Karpas-422 (cell line): ENCODE data around the gene CPEB2. TPM values are rescaled to one million over a fixed set of nuclear protein-coding genes. Genes with fewer than 3 reads are reported as not detected.
"Not testable (repeated sequence)": the region's sequence is repeated elsewhere in the genome, so short reads cannot be mapped to it uniquely, and the experiment has no call there.

Experiments used
- DNase-seq: peaks from one replicate; pipeline ENCODE4 v3.0.0-alpha.2; 2015
- H2AFZ ChIP-seq: fragments of 200-600 bp; sonication (generic); 2 replicates; pipeline ENCODE4 v1.6.1; 2014; ENCODE audit warnings: antibody characterized with exemption, low read length, mixed read lengths
- H3K27ac ChIP-seq: fragments of 200-600 bp; sonication (generic); 2 replicates; pipeline ENCODE4 v1.5.1; 2014; ENCODE audit warnings: mild to moderate bottlenecking, low read length, moderate library complexity
- H3K27me3 ChIP-seq: fragments of 200-600 bp; sonication (generic); 2 replicates; pipeline ENCODE4 v1.6.1; 2014; ENCODE audit warnings: low read length, mixed read lengths
- H3K36me3 ChIP-seq: fragments of 200-600 bp; sonication (generic); 2 replicates; pipeline ENCODE4 v1.6.1; 2014; ENCODE audit warnings: low read length, mixed read lengths; ENCODE audit not compliant: insufficient read depth
- H3K4me1 ChIP-seq: fragments of 200-600 bp; sonication (generic); 2 replicates; pipeline ENCODE4 v1.6.1; 2014; ENCODE audit warnings: mild to moderate bottlenecking, low read length, mixed read lengths
- H3K4me2 ChIP-seq: fragments of 200-600 bp; sonication (generic); 2 replicates; pipeline ENCODE4 v1.6.1; 2014; ENCODE audit warnings: low read length, low read depth, mild to moderate bottlenecking; ENCODE audit not compliant: poor library complexity, severe bottlenecking
- H3K4me3 ChIP-seq: fragments of 200-600 bp; sonication (generic); 2 replicates; pipeline ENCODE4 v1.5.1; 2014; ENCODE audit warnings: mild to moderate bottlenecking, antibody characterized with exemption, low read length, mixed read lengths
- H3K79me2 ChIP-seq: fragments of 200-600 bp; sonication (generic); 2 replicates; pipeline ENCODE4 v1.6.1; 2014; ENCODE audit warnings: mild to moderate bottlenecking, low read length, mixed read lengths
- H3K9ac ChIP-seq: fragments of 200-600 bp; sonication (generic); 2 replicates; pipeline ENCODE4 v1.6.0; 2014; ENCODE audit warnings: low read length
- H3K9me2 ChIP-seq: fragments of 200-600 bp; sonication (generic), shearing (Covaris generic); replicated peaks from 2 replicates; pipeline ENCODE4 v1.6.0; 2014; ENCODE audit warnings: mild to moderate bottlenecking, low read length, moderate library complexity; ENCODE audit not compliant: insufficient read depth
- H3K9me3 ChIP-seq: fragments of 300-700, 200-600 bp; sonication (generic); 2 replicates; pipeline ENCODE4 v1.6.1; 2014; ENCODE audit warnings: low read length, mixed read lengths
- H4K20me1 ChIP-seq: fragments of 200-600 bp; sonication (generic); 2 replicates; pipeline ENCODE4 v1.6.1; 2014; ENCODE audit warnings: mild to moderate bottlenecking, antibody characterized with exemption, low read length, low read depth; ENCODE audit not compliant: insufficient read depth
- total RNA-seq: library from RNA; depleted of rRNA; stranded (reverse); fragments of >200 nt; shearing (Covaris generic); gene quantifications from 2 replicates; pipeline ENCODE4 v1.2.3, GENCODE V29; 2014; ENCODE audit warnings: low replicate concordance

Gene CPEB2
- total RNA-seq, 1 experiment from 2014 or later = 7.3 TPM

DNA sequence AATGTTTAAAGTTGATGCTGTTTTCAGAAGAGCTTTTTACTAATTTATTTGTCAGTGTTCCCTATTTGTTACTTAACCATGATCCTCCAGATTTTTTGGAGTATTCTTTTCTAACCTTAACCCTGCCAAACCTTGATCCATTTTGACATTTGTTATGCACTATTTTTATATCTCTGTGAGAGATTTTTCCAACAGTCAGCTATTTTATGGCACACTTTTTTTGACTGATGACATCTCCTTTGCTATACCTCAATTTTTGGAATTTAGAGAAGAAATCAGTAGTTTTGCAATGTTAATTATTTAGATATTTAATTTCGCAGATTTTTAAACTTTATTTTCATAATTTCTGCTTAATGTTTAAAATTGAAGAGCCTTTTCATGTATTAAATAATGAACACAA lies 66.0 kb downstream of the CPEB2 start:
- no peaks in the 10 kb centered on the region for H3K4me1 ChIP-seq
- H3K27me3 ChIP-seq = no peaks in the 10 kb centered on the region
- H2AFZ ChIP-seq = no peak overlapping the region
- H3K9me2 ChIP-seq = no peaks in the 10 kb centered on the region
- H3K4me3 ChIP-seq = no peak overlapping the region
- H4K20me1 ChIP-seq = no peaks in the 10 kb centered on the region
- H3K79me2 ChIP-seq = no peaks in the 10 kb centered on the region
- H3K27ac ChIP-seq = no peak overlapping the region
- H3K4me2 ChIP-seq = no peak overlapping the region
- no peak overlapping the region for H3K9ac ChIP-seq
- H3K36me3 ChIP-seq = peaks cover 6% of the 10 kb centered on the region; the same call in 1 of the 2 replicates
- no peaks in the 10 kb centered on the region for H3K9me3 ChIP-seq
- DNase-seq = no peak

DNA sequence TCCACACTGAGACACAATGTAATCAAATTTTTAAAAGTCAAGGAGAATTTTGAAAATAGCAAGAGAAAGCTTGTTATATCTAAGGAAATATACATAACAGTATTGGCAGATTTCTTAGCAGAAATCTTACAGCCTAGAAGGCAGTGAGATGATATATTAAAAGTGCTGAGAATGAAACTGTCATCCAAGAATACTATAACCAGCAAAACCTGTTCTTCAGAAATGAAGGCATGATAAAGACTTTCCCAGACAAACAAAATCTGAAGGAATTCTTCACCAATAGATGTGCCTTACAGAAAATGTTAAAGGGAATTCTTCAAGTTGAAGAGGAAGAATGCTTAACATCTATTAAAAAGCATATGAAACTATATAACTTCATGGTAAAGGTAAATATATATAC lies 73.6 kb downstream of the CPEB2 start:
- no peaks in the 10 kb centered on the region for H3K4me1 ChIP-seq

DNA sequence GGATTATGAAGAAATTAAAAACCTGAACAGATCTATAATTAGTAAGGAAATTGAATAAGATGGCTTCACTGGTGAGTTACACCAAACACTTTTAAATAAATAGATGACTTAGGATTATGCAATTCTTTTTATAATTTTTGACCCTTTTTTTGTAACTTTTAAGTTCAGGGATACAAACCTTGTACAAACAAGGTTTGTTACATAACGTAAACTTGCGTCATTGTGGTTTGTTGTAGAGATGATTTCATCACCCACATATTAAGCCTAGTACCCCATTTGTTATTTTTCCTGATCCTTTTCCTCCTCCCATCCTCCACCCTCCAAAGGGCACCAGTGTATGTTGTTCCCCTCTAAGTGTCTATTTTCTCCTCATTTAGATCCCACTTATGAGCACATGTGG lies 75.7 kb downstream of the CPEB2 start:
- no peaks in the 10 kb centered on the region for H3K79me2 ChIP-seq
- no peaks in the 10 kb centered on the region for H3K9me3 ChIP-seq
- no peak overlapping the region for H3K27ac ChIP-seq
- no peak overlapping the region for H3K4me2 ChIP-seq
- H3K4me1 ChIP-seq = no peaks in the 10 kb centered on the region
- no peak for DNase-seq
- H4K20me1 ChIP-seq = no peaks in the 10 kb centered on the region
- H2AFZ ChIP-seq = no peak overlapping the region
- no peaks in the 10 kb centered on the region for H3K9me2 ChIP-seq
- no peaks in the 10 kb centered on the region for H3K27me3 ChIP-seq
- no peak overlapping the region for H3K9ac ChIP-seq
- no peaks in the 10 kb centered on the region for H3K36me3 ChIP-seq
- H3K4me3 ChIP-seq = no peak overlapping the region

More for the DNA sequence above, 73.6 kb downstream of the CPEB2 start:
- H3K4me3 ChIP-seq = no peak overlapping the region
- no peaks in the 10 kb centered on the region for H3K27me3 ChIP-seq
- H3K9me3 ChIP-seq = no peaks in the 10 kb centered on the region
- no peaks in the 10 kb centered on the region for H3K36me3 ChIP-seq
- H3K79me2 ChIP-seq = no peaks in the 10 kb centered on the region
- H4K20me1 ChIP-seq = no peaks in the 10 kb centered on the region
- H3K9me2 ChIP-seq = no peaks in the 10 kb centered on the region
- no peak overlapping the region for H3K9ac ChIP-seq
- no peak overlapping the region for H3K4me2 ChIP-seq
- no peak overlapping the region for H2AFZ ChIP-seq
- no peak for DNase-seq
- H3K27ac ChIP-seq = no peak overlapping the region

DNA sequence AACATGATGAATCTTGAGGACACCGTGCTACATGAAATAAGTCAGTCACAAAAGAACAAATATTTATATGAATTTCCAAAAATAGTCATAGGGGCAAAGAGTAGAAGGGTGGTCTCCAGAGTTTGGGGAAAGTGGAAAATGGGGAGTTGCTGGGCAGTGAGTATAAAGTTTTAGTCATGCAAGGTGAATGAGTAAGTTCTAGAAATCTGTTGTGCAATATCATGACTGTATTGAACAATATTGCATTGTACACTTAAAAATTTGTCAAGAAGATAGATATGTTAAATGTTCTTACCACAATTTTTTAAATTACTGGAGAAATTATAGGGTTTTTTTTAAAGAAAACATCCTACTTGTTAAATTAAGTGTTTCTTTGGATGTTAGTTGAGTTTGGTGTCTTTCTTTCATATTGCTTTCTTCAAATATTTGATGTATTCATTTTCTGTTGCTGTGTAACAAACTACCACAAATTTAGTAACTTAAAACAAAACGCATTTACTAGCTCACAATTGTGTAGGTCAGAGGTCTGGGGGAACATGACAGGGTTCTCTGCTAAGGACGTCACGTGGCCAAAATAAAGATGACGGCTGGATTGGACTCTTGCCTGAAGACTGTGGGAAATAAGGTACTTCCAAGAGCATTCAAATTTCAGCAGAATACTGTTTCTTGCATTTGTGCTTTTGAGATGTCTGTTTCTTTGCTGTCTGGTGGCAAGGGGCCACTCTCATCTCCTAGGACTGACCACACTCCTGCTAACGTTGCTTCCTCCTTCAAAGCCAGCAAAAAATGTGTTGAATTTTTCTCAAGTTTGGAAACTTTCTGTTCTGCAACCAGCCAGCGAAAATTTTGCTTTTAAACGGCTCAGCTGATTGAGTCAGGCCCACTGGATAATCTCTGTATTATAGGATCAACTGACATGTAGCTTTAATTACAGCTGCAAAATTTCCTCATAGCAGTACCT lies 76.7 kb downstream of the CPEB2 start:
- Histone ChIP-seq H3K4me2 (no peak overlapping the region), H3K27ac (no peak overlapping the region), H2AFZ (no peak overlapping the region), H3K36me3 (no peaks in the 10 kb centered on the region), H3K27me3 (no peaks in the 10 kb centered on the region), H4K20me1 (no peaks in the 10 kb centered on the region), H3K79me2 (no peaks in the 10 kb centered on the region), H3K4me1 (no peaks in the 10 kb centered on the region), H3K9me3 (no peaks in the 10 kb centered on the region), H3K9me2 (no peaks in the 10 kb centered on the region), H3K9ac (no peak overlapping the region), H3K4me3 (no peak overlapping the region)
- DNase-seq = no peak

DNA sequence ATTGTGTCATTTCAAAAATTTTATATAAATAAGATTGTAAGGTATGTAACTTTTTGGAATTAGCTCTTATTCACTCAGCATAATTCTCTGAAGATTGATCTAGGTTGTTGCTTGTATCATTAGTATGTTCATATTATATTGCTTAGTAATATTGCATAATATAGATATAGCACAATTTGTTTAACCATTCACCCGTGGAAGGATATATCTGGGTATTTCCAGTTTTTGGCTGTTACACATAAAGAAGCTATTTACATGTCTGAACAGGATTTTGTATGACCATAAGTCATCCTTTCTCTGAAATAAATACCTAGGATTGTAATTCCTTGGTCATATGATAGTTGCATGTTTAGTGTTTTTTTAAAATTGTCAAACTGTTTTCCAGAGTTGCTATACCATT lies 82.5 kb downstream of the CPEB2 start:
- Histone ChIP-seq H3K9me2 (no peaks in the 10 kb centered on the region), H3K79me2 (no peaks in the 10 kb centered on the region), H3K36me3 (no peaks in the 10 kb centered on the region), H3K9ac (no peak overlapping the region), H3K4me3 (no peak overlapping the region), H3K27me3 (no peaks in the 10 kb centered on the region), H3K4me2 (no peak overlapping the region), H3K4me1 (no peaks in the 10 kb centered on the region), H3K27ac (no peak overlapping the region), H4K20me1 (no peaks in the 10 kb centered on the region), H2AFZ (no peak overlapping the region), H3K9me3 (no peaks in the 10 kb centered on the region)
- no peak for DNase-seq

GRCh38 chr4:15085762-15086161 lies 83.5 kb downstream of the CPEB2 start:
- DNase-seq, H3K27me3 ChIP-seq, H3K4me1 ChIP-seq, H3K36me3 ChIP-seq, H3K9ac ChIP-seq, H3K4me2 ChIP-seq, H2AFZ ChIP-seq, H3K4me3 ChIP-seq, H4K20me1 ChIP-seq, H3K9me3 ChIP-seq, H3K27ac ChIP-seq, H3K9me2 ChIP-seq, H3K79me2 ChIP-seq: not testable (repeated sequence)

DNA sequence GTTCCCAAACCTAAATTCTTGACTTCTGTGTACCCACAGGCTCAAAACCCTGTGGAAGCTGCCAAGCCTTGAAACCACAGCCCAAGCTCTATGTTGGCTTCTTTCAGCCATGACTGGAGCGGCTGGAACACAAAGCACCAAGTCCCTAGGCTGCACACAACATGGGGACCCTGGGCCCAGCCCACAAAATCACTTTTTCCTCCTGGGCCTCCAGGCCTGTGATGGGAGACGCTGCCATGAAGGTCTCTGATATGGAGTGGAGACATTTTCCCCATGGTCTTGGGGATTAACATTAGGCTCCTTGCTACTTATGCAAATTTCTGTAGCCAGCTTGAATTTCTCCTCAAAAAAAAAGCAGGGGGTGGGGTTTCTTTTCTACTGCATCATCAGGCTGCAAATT lies 84.0 kb downstream of the CPEB2 start:
- not testable (repeated sequence) for H3K79me2 ChIP-seq, H3K4me3 ChIP-seq, H3K27me3 ChIP-seq, H3K36me3 ChIP-seq, H3K9me2 ChIP-seq, H2AFZ ChIP-seq, H3K27ac ChIP-seq, H3K4me1 ChIP-seq, DNase-seq, H4K20me1 ChIP-seq, H3K9me3 ChIP-seq, H3K4me2 ChIP-seq, H3K9ac ChIP-seq

DNA sequence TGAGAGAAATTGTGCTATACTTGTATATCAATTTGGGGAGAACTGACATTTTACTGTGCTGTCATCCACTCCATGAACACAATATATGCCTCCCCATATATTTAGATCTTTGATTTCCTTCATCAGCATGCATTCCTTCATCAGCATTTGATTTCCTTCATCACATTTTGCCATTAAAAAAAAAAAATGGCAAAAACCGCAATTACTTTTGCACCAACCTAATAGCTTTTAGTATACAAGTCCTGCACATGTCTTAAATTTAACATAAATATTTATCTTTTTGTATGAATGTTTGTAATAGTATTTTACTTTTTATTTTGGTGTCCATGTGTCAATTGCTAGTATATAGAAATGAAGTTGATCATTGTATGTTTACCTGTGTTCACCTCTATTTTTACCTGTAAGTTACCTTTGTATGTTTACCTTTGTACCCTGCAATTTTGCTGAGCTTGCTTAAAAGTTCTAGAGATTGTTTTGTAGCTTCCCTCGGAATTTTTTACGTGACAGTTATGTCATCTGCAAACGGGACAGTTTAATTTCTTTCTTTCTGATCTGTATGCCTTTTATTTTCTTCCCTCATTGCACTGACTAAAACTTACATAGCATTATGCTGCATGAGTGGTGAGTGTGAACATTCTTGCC lies 86.2 kb downstream of the CPEB2 start:
- Histone ChIP-seq H3K4me3 (no peak overlapping the region), H3K9me3 (no peaks in the 10 kb centered on the region), H3K27me3 (no peaks in the 10 kb centered on the region), H4K20me1 (no peaks in the 10 kb centered on the region), H3K79me2 (no peaks in the 10 kb centered on the region), H3K27ac (no peak overlapping the region), H3K36me3 (no peaks in the 10 kb centered on the region), H3K4me2 (no peak overlapping the region), H3K4me1 (no peaks in the 10 kb centered on the region), H3K9me2 (no peaks in the 10 kb centered on the region), H2AFZ (no peak overlapping the region), H3K9ac (no peak overlapping the region)
- no peak for DNase-seq
